Endothelial cell of umbilical vein (primary cell): ENCODE results near the gene CXXC5. TPM values are rescaled to one million over a fixed set of nuclear protein-coding genes. Genes with fewer than 3 reads are reported as not detected.

Source experiments
- BruUV-seq: library from RNA; stranded (reverse); fragments of 400-500 nt; replicated peaks from 2 replicates; lab custom pipeline; 2021; lab: Mats Ljungman, UMichigan
- CTCF ChIA-PET: fragments of 300-600, 350-600 bp; sonication (Branson Sonifier 250); formaldehyde crosslinking; loops from one replicate; lab custom pipeline; 2021; ENCODE audit warnings: antibody characterized with exemption, inconsistent platforms; lab: Charles Lee
- POLR2A ChIA-PET: fragments of 300-600, 350-600 bp; sonication (Branson Sonifier 250); formaldehyde crosslinking; loops from one replicate; lab custom pipeline; 2021; ENCODE audit warnings: antibody characterized with exemption, inconsistent platforms; lab: Charles Lee
- DNase-seq: peaks from one replicate; pipeline ENCODE4 v3.0.0-alpha.2; 2011; ENCODE audit warnings: low read depth, low spot score
- FAIRE-seq: peaks from 2 replicates; lab custom pipeline; 2011; peaks lifted over from hg19 to GRCh38; lab: Jason Lieb, UNC
- H2AFZ ChIP-seq: 2 replicates; pipeline ENCODE4 v1.6.0; 2012; ENCODE audit warnings: low read depth, low read length, control low read depth, inconsistent platforms
- H3K27ac ChIP-seq: 2 replicates; pipeline ENCODE4 v1.5.1; 2011; ENCODE audit warnings: low read depth, mild to moderate bottlenecking, control low read depth, low read length, moderate library complexity; ENCODE audit not compliant: insufficient read depth
- H3K27me3 ChIP-seq, 2 experiments: 2 replicates each; pipeline versions ENCODE4 v1.6.0 to v1.6.1; 2011; ENCODE audit warnings: low read length in 2 of 2, mixed read lengths in 1 of 2; ENCODE audit not compliant: control insufficient read depth in 2 of 2, insufficient read depth in 2 of 2
- H3K36me3 ChIP-seq, 2 experiments: 2 replicates in 1 of 2; 3 replicates in 1 of 2; pipeline ENCODE4 v1.5.1; 2011; ENCODE audit warnings: low read length in 2 of 2, mild to moderate bottlenecking in 1 of 2, moderate library complexity in 1 of 2; ENCODE audit not compliant: control insufficient read depth in 2 of 2, insufficient read depth in 2 of 2; ENCODE audit errors: extremely low read depth in 1 of 2
- H3K4me1 ChIP-seq: 3 replicates; pipeline ENCODE4 v1.5.1; 2011; ENCODE audit warnings: mild to moderate bottlenecking, low read length; ENCODE audit not compliant: control insufficient read depth, insufficient read depth; ENCODE audit errors: extremely low read depth
- H3K4me2 ChIP-seq: 2 replicates; pipeline ENCODE4 v1.6.1; 2011; ENCODE audit warnings: low read length, control low read depth, mixed read lengths; ENCODE audit not compliant: insufficient read depth
- H3K4me3 ChIP-seq, 3 experiments: fragments of 200-600 bp in 1 of 3; sonication (generic), shearing (Covaris generic) in 1 of 3; replicated peaks in 1 of 3; 2 replicates each; pipeline ENCODE4 v1.5.1; 2011 to 2016; ENCODE audit warnings: control low read depth in 3 of 3, low read length in 3 of 3, mild to moderate bottlenecking in 2 of 3, inconsistent platforms in 1 of 3, low read depth in 1 of 3, moderate library complexity in 1 of 3; ENCODE audit not compliant: insufficient read depth in 1 of 3
- H3K79me2 ChIP-seq: 2 replicates; pipeline ENCODE4 v1.6.0; 2012; ENCODE audit warnings: low read length, inconsistent platforms; ENCODE audit not compliant: control insufficient read depth, insufficient read depth
- H3K9ac ChIP-seq: replicated peaks from 2 replicates; pipeline ENCODE3; 2011; ENCODE audit warnings: low read length, control low read depth; ENCODE audit not compliant: insufficient read depth; ENCODE audit errors: extremely low read depth
- H3K9me1 ChIP-seq: replicated peaks from 3 replicates; pipeline ENCODE4 v1.6.0; 2011; ENCODE audit warnings: mild to moderate bottlenecking, low read length; ENCODE audit not compliant: control insufficient read depth, insufficient read depth; ENCODE audit errors: extremely low read depth
- H3K9me3 ChIP-seq: replicated peaks from 2 replicates; pipeline ENCODE4 v1.5.1; 2012; ENCODE audit warnings: low read length, inconsistent platforms; ENCODE audit not compliant: control insufficient read depth, insufficient read depth
- H4K20me1 ChIP-seq: replicated peaks from 2 replicates; pipeline ENCODE3; 2011; ENCODE audit warnings: mild to moderate bottlenecking, low read length; ENCODE audit not compliant: control insufficient read depth, insufficient read depth; ENCODE audit errors: extremely low read depth
- EZH2 ChIP-seq: IDR thresholded peaks from 2 replicates; pipeline ENCODE4 v1.6.1; 2012; ENCODE audit warnings: borderline replicate concordance, low read depth, mild to moderate bottlenecking, moderate library complexity, low read length, inconsistent platforms; ENCODE audit not compliant: severe bottlenecking
- FOS ChIP-seq: IDR thresholded peaks from 2 replicates; pipeline ENCODE4 v1.6.1; 2011; ENCODE audit warnings: mild to moderate bottlenecking, low read length, moderate library complexity, borderline replicate concordance; ENCODE audit not compliant: insufficient read depth
- GATA2 ChIP-seq: IDR thresholded peaks from 2 replicates; pipeline ENCODE4 v1.7.0; 2011; ENCODE audit warnings: low read depth, mild to moderate bottlenecking, moderate library complexity, mixed read lengths, low read length; ENCODE audit not compliant: insufficient read length, insufficient read depth
- JUN ChIP-seq: IDR thresholded peaks from 2 replicates; pipeline ENCODE4 v1.6.1; 2011; ENCODE audit warnings: borderline replicate concordance, low read depth; ENCODE audit not compliant: insufficient read length, insufficient read depth
- MYC ChIP-seq: IDR thresholded peaks from one replicate; pipeline ENCODE4 v1.6.1; 2011; ENCODE audit warnings: mild to moderate bottlenecking, low read depth, low read length
- POLR2A ChIP-seq: IDR thresholded peaks from 2 replicates; pipeline ENCODE4 v1.6.1; 2012; ENCODE audit warnings: low read depth, mild to moderate bottlenecking, control low read depth, low read length
- POLR2AphosphoS5 ChIP-seq: IDR thresholded peaks from 2 replicates; pipeline ENCODE4 v1.6.1; 2012; ENCODE audit warnings: low read depth, mild to moderate bottlenecking, control low read depth, low read length, moderate library complexity; ENCODE audit not compliant: insufficient read depth
- dilution Hi-C: fragments of 300-500 bp; cut with MboI; formaldehyde crosslinking; loops from one replicate; pipeline ENCODE4 v1.15.0; 2019; ENCODE audit warnings: low sequenced_read_pairs; ENCODE audit not compliant: extremely low pct_ligation_motif_present
- intact Hi-C: fragments of 100-400 bp; cut with micrococcal nuclease; formaldehyde crosslinking; loops from one replicate; pipeline ENCODE4 v1.10.0; 2022
- polyA plus RNA-seq, 4 experiments: library from polyadenylated mRNA; depleted of rRNA in 3 of 4; stranded (reverse) in 3 of 4; unstranded in 1 of 4; fragments of >200 nt; gene quantifications; 2 replicates each; pipeline versions ENCODE4 v1.2.1 to v1.2.3, GENCODE V29; 2011 to 2012; ENCODE audit warnings: missing spikeins in 1 of 4
- total RNA-seq: library from RNA; stranded (reverse); gene quantifications from 2 replicates; pipeline ENCODE4 v1.2.3, GENCODE V29; 2021
- TF ChIP-seq, protein P1 (sequence below): IDR thresholded peaks from 2 replicates; pipeline ENCODE4 v1.6.1; 2011; ENCODE audit not compliant: insufficient read depth, insufficient read length
- TF ChIP-seq, protein P2 (sequence below), 2 donors: IDR thresholded peaks; 1 replicate in 1 of 2; 2 replicates in 1 of 2; pipeline ENCODE4 v1.5.1; 2011; ENCODE audit warnings: low read length in 2 of 2, mild to moderate bottlenecking in 2 of 2, moderate library complexity in 2 of 2, control low read depth in 1 of 2, inconsistent platforms in 1 of 2, low read depth in 1 of 2; ENCODE audit not compliant: insufficient read depth in 1 of 2; ENCODE audit errors: extremely low read depth in 1 of 2

Gene CXXC5
- total and polyA plus RNA-seq, 2 donors (not counting 3 experiments of a cell fraction or from before 2014, with no cell fraction given) = 2.7 to 5.5 TPM

DNA sequence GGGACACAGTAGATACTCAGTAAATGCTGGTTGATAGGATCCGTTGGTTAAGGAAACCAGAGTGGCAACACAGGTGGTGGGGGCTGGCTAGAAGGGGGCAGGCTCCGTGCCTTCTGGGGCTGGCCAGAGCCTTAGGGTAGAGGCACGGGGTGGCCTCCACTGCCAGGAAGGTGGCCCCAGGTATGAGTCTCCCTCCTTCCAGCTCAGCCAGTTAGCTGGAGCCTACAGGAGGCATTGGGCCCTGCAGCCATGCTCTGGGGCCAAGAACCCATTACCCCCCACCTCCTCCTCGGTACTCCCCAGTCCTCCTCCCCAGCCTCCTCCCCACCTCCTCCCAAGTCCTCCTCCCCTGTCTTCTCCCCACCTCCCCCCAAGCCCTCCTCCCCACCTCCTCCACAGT, 27.7 kb downstream of the CXXC5 start:
- Histone ChIP-seq H4K20me1 (no peaks in the 10 kb centered on the region), H3K4me1 (peaks cover 10% of the 10 kb centered on the region), H3K36me3 (no peaks in the 10 kb centered on the region), H3K9me1 (no peaks in the 10 kb centered on the region), H3K27ac (no peak overlapping the region), H2AFZ (no peak overlapping the region), H3K79me2 (no peaks in the 10 kb centered on the region), H3K27me3 (no peaks in the 10 kb centered on the region), H3K4me3 (no peak overlapping the region), H3K9me3 (no peaks in the 10 kb centered on the region), H3K9ac (no peak overlapping the region), H3K4me2 (no peak overlapping the region)
- ChIA-PET POLR2A (no interaction called here), CTCF (interaction anchor here (2.0 to 2.5 kb wide), 2 partner anchors 8 to 15 kb away, joined by 5 to 13 read pairs; no protein-coding TSS in a partner anchor)
- dilution Hi-C loops (no loop called here), intact Hi-C loops (no loop called here)
- TF ChIP-seq JUN = no peak
- TF ChIP-seq POLR2AphosphoS5 = no peak
- TF ChIP-seq EZH2 = no peak
- TF ChIP-seq FOS = no peak
- TF ChIP-seq MYC = no peak
- TF ChIP-seq, protein P1, sequence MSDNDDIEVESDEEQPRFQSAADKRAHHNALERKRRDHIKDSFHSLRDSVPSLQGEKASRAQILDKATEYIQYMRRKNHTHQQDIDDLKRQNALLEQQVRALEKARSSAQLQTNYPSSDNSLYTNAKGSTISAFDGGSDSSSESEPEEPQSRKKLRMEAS = no peak
- no peak for TF ChIP-seq POLR2A
- no peak for TF ChIP-seq GATA2
- TF ChIP-seq, protein P2, sequence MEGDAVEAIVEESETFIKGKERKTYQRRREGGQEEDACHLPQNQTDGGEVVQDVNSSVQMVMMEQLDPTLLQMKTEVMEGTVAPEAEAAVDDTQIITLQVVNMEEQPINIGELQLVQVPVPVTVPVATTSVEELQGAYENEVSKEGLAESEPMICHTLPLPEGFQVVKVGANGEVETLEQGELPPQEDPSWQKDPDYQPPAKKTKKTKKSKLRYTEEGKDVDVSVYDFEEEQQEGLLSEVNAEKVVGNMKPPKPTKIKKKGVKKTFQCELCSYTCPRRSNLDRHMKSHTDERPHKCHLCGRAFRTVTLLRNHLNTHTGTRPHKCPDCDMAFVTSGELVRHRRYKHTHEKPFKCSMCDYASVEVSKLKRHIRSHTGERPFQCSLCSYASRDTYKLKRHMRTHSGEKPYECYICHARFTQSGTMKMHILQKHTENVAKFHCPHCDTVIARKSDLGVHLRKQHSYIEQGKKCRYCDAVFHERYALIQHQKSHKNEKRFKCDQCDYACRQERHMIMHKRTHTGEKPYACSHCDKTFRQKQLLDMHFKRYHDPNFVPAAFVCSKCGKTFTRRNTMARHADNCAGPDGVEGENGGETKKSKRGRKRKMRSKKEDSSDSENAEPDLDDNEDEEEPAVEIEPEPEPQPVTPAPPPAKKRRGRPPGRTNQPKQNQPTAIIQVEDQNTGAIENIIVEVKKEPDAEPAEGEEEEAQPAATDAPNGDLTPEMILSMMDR (IDR thresholded peaks at IDR 0.05; ENCODE audit: extremely low read depth in 1 of 2, insufficient read depth in 1 of 2, low read depth in 1 of 2, low read length in 2 of 2) = no peak
- BruUV-seq = no TSS peak
- FAIRE-seq (no peak), DNase-seq (no peak)
